IMR-90 (cell line): ENCODE measurements around the gene PHIP. TPM values are rescaled to one million over a fixed set of nuclear protein-coding genes. Genes with fewer than 3 reads are reported as not detected.

Experiments used
- ATAC-seq: fragments of 200-7000 bp; cut with Tn5 transposase; 2 replicates; pipeline ENCODE4 v1.9.1; 2020; ENCODE audit warnings: low read depth, mild to moderate bottlenecking, moderate library complexity
- BruUV-seq: library from RNA; stranded (reverse); fragments of 400-500 nt; replicated peaks from 2 replicates; lab custom pipeline; 2021; lab: Mats Ljungman, UMichigan
- CTCF ChIA-PET: fragments of 300-600 bp; formaldehyde crosslinking; extraction: SDS; loops from one replicate; lab custom pipeline; 2021; ENCODE audit warnings: antibody characterized with exemption; lab: Yijun Ruan, JAX
- POLR2A ChIA-PET: fragments of 300-600 bp; sonication (Branson Sonifier 250); formaldehyde crosslinking; loops from one replicate; lab custom pipeline; 2022; ENCODE audit warnings: antibody characterized with exemption; ENCODE audit not compliant: unreplicated experiment; lab: Charles Lee
- DNase-seq: peaks from one replicate; pipeline ENCODE4 v3.0.0; 2013
- H2AFZ ChIP-seq: replicated peaks from 2 replicates; pipeline ENCODE3; 2013; ENCODE audit warnings: low read length, mild to moderate bottlenecking; ENCODE audit not compliant: poor library complexity
- H2AK5ac ChIP-seq: 2 replicates; pipeline ENCODE4 v1.6.1; 2013; ENCODE audit warnings: low read depth, low read length, inconsistent platforms
- H2AK9ac ChIP-seq: replicated peaks from 2 replicates; pipeline ENCODE3; 2013; ENCODE audit warnings: mild to moderate bottlenecking, low read depth, low read length, moderate library complexity; ENCODE audit not compliant: poor library complexity
- H2BK120ac ChIP-seq: 2 replicates; pipeline ENCODE4 v1.6.1; 2013; ENCODE audit warnings: low read depth, low read length, inconsistent platforms
- H2BK15ac ChIP-seq: 3 replicates; pipeline ENCODE4 v1.6.1; 2013; ENCODE audit warnings: low read depth, low read length, inconsistent platforms
- H2BK20ac ChIP-seq: 2 replicates; pipeline ENCODE4 v1.6.1; 2013; ENCODE audit warnings: low read depth, mild to moderate bottlenecking, inconsistent platforms, low read length, moderate library complexity
- H2BK5ac ChIP-seq: 2 replicates; pipeline ENCODE4 v1.6.1; 2013; ENCODE audit warnings: mild to moderate bottlenecking, low read depth, low read length, inconsistent platforms; ENCODE audit not compliant: poor library complexity, severe bottlenecking
- H3K14ac ChIP-seq: replicated peaks from 2 replicates; pipeline ENCODE4 v1.6.1; 2013; ENCODE audit warnings: low read depth, low read length, inconsistent platforms
- H3K18ac ChIP-seq: 2 replicates; pipeline ENCODE4 v1.6.1; 2013; ENCODE audit warnings: low read depth, low read length, control low read depth
- H3K23ac ChIP-seq: 2 replicates; pipeline ENCODE4 v1.6.1; 2013; ENCODE audit warnings: low read depth, low read length, inconsistent platforms
- H3K27ac ChIP-seq: 2 replicates; pipeline ENCODE4 v1.5.1; 2013; ENCODE audit warnings: mild to moderate bottlenecking, control low read depth, low read length; ENCODE audit not compliant: insufficient read depth
- H3K27me3 ChIP-seq: 2 replicates; pipeline ENCODE4 v1.6.1; 2013; ENCODE audit warnings: low read length; ENCODE audit not compliant: control insufficient read depth, insufficient read depth
- H3K36me3 ChIP-seq: 2 replicates; pipeline ENCODE4 v1.6.1; 2013; ENCODE audit warnings: low read length, mixed read lengths; ENCODE audit not compliant: control insufficient read depth, insufficient read depth
- H3K4ac ChIP-seq: 2 replicates; pipeline ENCODE4 v1.6.1; 2013; ENCODE audit warnings: low read depth, low read length, inconsistent platforms
- H3K4me1 ChIP-seq: 2 replicates; pipeline ENCODE4 v1.6.1; 2013; ENCODE audit warnings: low read length, mixed read lengths; ENCODE audit not compliant: control insufficient read depth, insufficient read depth
- H3K4me2 ChIP-seq: 2 replicates; pipeline ENCODE4 v1.6.1; 2013; ENCODE audit warnings: low read depth, mild to moderate bottlenecking, control low read depth, low read length, moderate library complexity
- H3K4me3 ChIP-seq: 2 replicates; pipeline ENCODE4 v1.5.1; 2013; ENCODE audit warnings: low read depth, mild to moderate bottlenecking, control low read depth, low read length, moderate library complexity; ENCODE audit not compliant: insufficient read depth
- H3K56ac ChIP-seq: 2 replicates; pipeline ENCODE4 v1.6.1; 2013; ENCODE audit warnings: low read length, inconsistent platforms; ENCODE audit not compliant: insufficient read depth; ENCODE audit errors: extremely low read depth
- H3K79me1 ChIP-seq, 2 experiments: 2 replicates each; pipeline ENCODE4 v1.6.1; 2013; ENCODE audit warnings: low read length in 2 of 2, inconsistent platforms in 1 of 2, low read depth in 1 of 2
- H3K9ac ChIP-seq: 2 replicates; pipeline ENCODE4 v1.6.1; 2013; ENCODE audit warnings: low read depth, low read length, control low read depth
- H3K9me1 ChIP-seq: 2 replicates; pipeline ENCODE4 v1.6.1; 2013; ENCODE audit warnings: low read length, inconsistent platforms; ENCODE audit not compliant: insufficient read depth
- H3K9me3 ChIP-seq: 2 replicates; pipeline ENCODE4 v1.6.1; 2013; ENCODE audit warnings: low read length; ENCODE audit not compliant: control insufficient read depth, insufficient read depth
- H4K20me1 ChIP-seq: 2 replicates; pipeline ENCODE4 v1.6.1; 2013; ENCODE audit warnings: low read length, inconsistent platforms; ENCODE audit not compliant: insufficient read depth
- H4K5ac ChIP-seq: 2 replicates; pipeline ENCODE4 v1.6.1; 2013; ENCODE audit warnings: mild to moderate bottlenecking, low read depth, low read length, control low read depth
- H4K8ac ChIP-seq, 2 experiments: 2 replicates each; pipeline ENCODE4 v1.6.1; 2013; ENCODE audit warnings: low read depth in 2 of 2, low read length in 2 of 2, control low read depth in 1 of 2, inconsistent platforms in 1 of 2
- H4K91ac ChIP-seq: 2 replicates; pipeline ENCODE4 v1.6.1; 2013; ENCODE audit warnings: low read depth, low read length, inconsistent platforms; ENCODE audit not compliant: insufficient read depth
- BHLHE40 ChIP-seq: fragments of 150-350 bp; IDR thresholded peaks from 2 replicates; pipeline ENCODE4 v1.6.1; 2016; ENCODE audit warnings: mild to moderate bottlenecking, low read depth, low read length
- CEBPB ChIP-seq: IDR thresholded peaks from 2 replicates; pipeline ENCODE4 v1.6.1; 2012; ENCODE audit warnings: low read depth, low read length, improper control_type of control experiment
- CHD1 ChIP-seq: IDR thresholded peaks from 2 replicates; pipeline ENCODE4 v1.6.1; 2012; ENCODE audit warnings: low read depth, low read length, improper control_type of control experiment
- FOS ChIP-seq: fragments of 150-350 bp; IDR thresholded peaks from 2 replicates; pipeline ENCODE4 v1.6.1; 2016; ENCODE audit warnings: low read depth, low read length
- MAFK ChIP-seq: IDR thresholded peaks from 2 replicates; pipeline ENCODE4 v1.6.1; 2012; ENCODE audit warnings: low read depth, low read length, improper control_type of control experiment
- MAZ ChIP-seq: IDR thresholded peaks from 2 replicates; pipeline ENCODE4 v1.6.1; 2012; ENCODE audit warnings: low read depth, mild to moderate bottlenecking, low read length, improper control_type of control experiment, moderate library complexity, borderline replicate concordance
- MXI1 ChIP-seq: IDR thresholded peaks from 2 replicates; pipeline ENCODE4 v1.6.1; 2012; ENCODE audit warnings: low read depth, mild to moderate bottlenecking, low read length, moderate library complexity, borderline replicate concordance
- NFE2L2 ChIP-seq: fragments of 150-350 bp; IDR thresholded peaks from 2 replicates; pipeline ENCODE4 v1.6.1; 2016; ENCODE audit warnings: low read depth, mild to moderate bottlenecking, low read length
- RFX5 ChIP-seq: IDR thresholded peaks from 2 replicates; pipeline ENCODE4 v1.8.0; 2012; ENCODE audit warnings: low read depth, mild to moderate bottlenecking, low read length, moderate library complexity
- WGBS, 2 experiments: methylation state at CpG; one replicate each; pipeline versions ENCODE4 v1.1.5 to v1.1.7; 2013; ENCODE audit warnings: missing lambda C conversion rate in 2 of 2; ENCODE audit not compliant: insufficient read length in 1 of 2; ENCODE audit errors: extremely low coverage in 2 of 2; 5-methylcytosine and 5-hydroxymethylcytosine counted together
- dilution Hi-C: fragments of 300-500 bp; cut with HindIII; formaldehyde crosslinking; loops from one replicate; pipeline ENCODE4 v1.14.3; 2018; ENCODE audit warnings: low sequenced_read_pairs; ENCODE audit not compliant: unreplicated experiment
- in situ Hi-C: fragments of 300-500 bp; cut with MboI; formaldehyde crosslinking; loops from 3 replicates; pipeline ENCODE4 v1.14.3; 2019; ENCODE audit warnings: low sequenced_read_pairs, inconsistent platforms, mixed read lengths
- intact Hi-C: fragments of 100-400 bp; cut with micrococcal nuclease; formaldehyde crosslinking; loops from 2 replicates; pipeline ENCODE4 v1.10.0; 2022
- polyA plus RNA-seq, 3 experiments: library from polyadenylated mRNA; depleted of rRNA; stranded (reverse); fragments of >200 nt; gene quantifications; 2 replicates each; pipeline ENCODE4 v1.2.3, GENCODE V29; 2012; ENCODE audit warnings: low replicate concordance in 1 of 3
- total RNA-seq: library from RNA; depleted of rRNA; stranded (reverse); fragments of >200 nt; gene quantifications from 2 replicates; pipeline ENCODE4 v1.2.3, GENCODE V29; 2012
- TF ChIP-seq, protein P1 (sequence below): conservative IDR thresholded peaks from 2 replicates; pipeline ENCODE4 v1.5.1; 2012; ENCODE audit warnings: mild to moderate bottlenecking, low read depth, low read length, improper control_type of control experiment
- TF ChIP-seq, protein P2 (sequence below): fragments of 150-350 bp; IDR thresholded peaks from 2 replicates; pipeline ENCODE4 v1.6.1; 2017; ENCODE audit warnings: mild to moderate bottlenecking, antibody characterized with exemption, low read length, low read depth

The PHIP gene
- total and polyA plus RNA-seq, 2 of the 4 experiments (the other 2 are of a cell fraction), result 3.4 to 20.4 TPM

DNA sequence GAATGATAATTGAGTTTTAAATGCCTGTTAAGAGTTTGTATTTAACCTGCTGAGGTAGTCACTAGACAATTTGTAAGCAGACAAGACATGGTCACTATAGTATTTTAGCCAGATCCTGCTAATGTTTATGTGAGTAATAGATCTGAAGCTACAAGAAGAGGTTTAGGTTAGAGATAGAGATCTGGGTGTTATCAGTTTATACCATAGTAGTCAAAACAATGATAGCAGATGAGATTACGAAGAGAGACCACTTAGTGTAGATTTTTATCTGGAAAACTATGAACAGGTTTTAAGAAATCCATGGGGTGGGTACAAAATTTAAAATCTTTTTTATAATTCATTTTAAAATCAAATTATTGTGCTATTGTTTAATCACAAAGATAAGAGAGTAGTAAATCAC lies 47.5 kb downstream of the PHIP start:
- CTCF ChIA-PET, result interaction anchor here (1.2 kb wide), 1 partner anchor 18 kb away, joined by 4 read pairs; no protein-coding TSS in a partner anchor
- H3K4me2 ChIP-seq, result no peak overlapping the region

More for the DNA sequence above, 47.5 kb downstream of the PHIP start:
- Histone ChIP-seq H2BK5ac (no peak overlapping the region), H3K18ac (no peak overlapping the region), H3K27ac (no peak overlapping the region), H4K5ac (no peak overlapping the region), H3K9me3 (no peaks in the 10 kb centered on the region), H3K23ac (no peak overlapping the region), H3K4me3 (no peak overlapping the region), H3K4me1 (peaks cover 4% of the 10 kb centered on the region), H3K27me3 (no peaks in the 10 kb centered on the region), H3K9me1 (peaks cover 2% of the 10 kb centered on the region; the same call in 1 of the 2 replicates), H2BK120ac (no peak overlapping the region), H2AFZ (no peak overlapping the region), H3K79me1 (peaks cover 21 to 22% of the 10 kb centered on the region in 2 experiments), H2BK15ac (no peak overlapping the region), H3K14ac (no peak overlapping the region), H2AK9ac (no peak overlapping the region), H3K4ac (no peak overlapping the region), H4K8ac (no peak overlapping the region), H3K56ac (no peak overlapping the region), H3K36me3 (peaks cover 6% of the 10 kb centered on the region), H2AK5ac (no peak overlapping the region), H2BK20ac (no peak overlapping the region), H4K20me1 (peaks cover 13% of the 10 kb centered on the region; the same call in 1 of the 2 replicates), H4K91ac (no peak overlapping the region), H3K9ac (no peak overlapping the region)
- no CpG with 5 or more reads among the region's 1 CpG for WGBS, 2 experiments
- in situ Hi-C loops, result no loop called here
- TF ChIP-seq MAZ (no peak), CEBPB (no peak), CHD1 (no peak), MAFK (no peak), BHLHE40 (no peak), NFE2L2 (no peak), FOS (no peak), RFX5 (no peak), MXI1 (no peak)
- TF ChIP-seq, protein P1, sequence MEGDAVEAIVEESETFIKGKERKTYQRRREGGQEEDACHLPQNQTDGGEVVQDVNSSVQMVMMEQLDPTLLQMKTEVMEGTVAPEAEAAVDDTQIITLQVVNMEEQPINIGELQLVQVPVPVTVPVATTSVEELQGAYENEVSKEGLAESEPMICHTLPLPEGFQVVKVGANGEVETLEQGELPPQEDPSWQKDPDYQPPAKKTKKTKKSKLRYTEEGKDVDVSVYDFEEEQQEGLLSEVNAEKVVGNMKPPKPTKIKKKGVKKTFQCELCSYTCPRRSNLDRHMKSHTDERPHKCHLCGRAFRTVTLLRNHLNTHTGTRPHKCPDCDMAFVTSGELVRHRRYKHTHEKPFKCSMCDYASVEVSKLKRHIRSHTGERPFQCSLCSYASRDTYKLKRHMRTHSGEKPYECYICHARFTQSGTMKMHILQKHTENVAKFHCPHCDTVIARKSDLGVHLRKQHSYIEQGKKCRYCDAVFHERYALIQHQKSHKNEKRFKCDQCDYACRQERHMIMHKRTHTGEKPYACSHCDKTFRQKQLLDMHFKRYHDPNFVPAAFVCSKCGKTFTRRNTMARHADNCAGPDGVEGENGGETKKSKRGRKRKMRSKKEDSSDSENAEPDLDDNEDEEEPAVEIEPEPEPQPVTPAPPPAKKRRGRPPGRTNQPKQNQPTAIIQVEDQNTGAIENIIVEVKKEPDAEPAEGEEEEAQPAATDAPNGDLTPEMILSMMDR, result no peak
- TF ChIP-seq, protein P2, sequence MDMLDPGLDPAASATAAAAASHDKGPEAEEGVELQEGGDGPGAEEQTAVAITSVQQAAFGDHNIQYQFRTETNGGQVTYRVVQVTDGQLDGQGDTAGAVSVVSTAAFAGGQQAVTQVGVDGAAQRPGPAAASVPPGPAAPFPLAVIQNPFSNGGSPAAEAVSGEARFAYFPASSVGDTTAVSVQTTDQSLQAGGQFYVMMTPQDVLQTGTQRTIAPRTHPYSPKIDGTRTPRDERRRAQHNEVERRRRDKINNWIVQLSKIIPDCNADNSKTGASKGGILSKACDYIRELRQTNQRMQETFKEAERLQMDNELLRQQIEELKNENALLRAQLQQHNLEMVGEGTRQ, result no peak
- no TSS peak for BruUV-seq
- intact Hi-C loops, result loop anchor here (5.0 kb wide), 1 partner anchor 42 kb away; no protein-coding TSS in a partner anchor
- DNase-seq (peak; percentile 9), ATAC-seq (no peak)
- dilution Hi-C loops, result no loop called here
- POLR2A ChIA-PET, result no interaction called here
